Central memory CD8-positive, alpha-beta T cell (primary cell): ENCODE data around the gene CNTNAP2.

Experiments
- ATAC-seq: fragments of 150-1000 bp; cut with Tn5 transposase; replicated peaks from 2 replicates; pipeline ENCODE4 v1.10.0; 2022; ENCODE audit warnings: mild to moderate bottlenecking, moderate FRiP score, moderate number of reproducible peaks; ENCODE audit not compliant: poor library complexity, severe bottlenecking; ENCODE audit errors: extremely low read depth
- DNase-seq, 2 donors: peaks; one replicate each; pipeline ENCODE4 v3.0.0; 2021; ENCODE audit warnings: low spot score in 2 of 2
- H3K27ac Mint-ChIP-seq: one replicate; pipeline ENCODE4 v1.8.0; 2022; ENCODE audit warnings: low read depth, mild to moderate bottlenecking, moderate library complexity, mixed read lengths
- H3K27me3 Mint-ChIP-seq: one replicate; pipeline ENCODE4 v1.8.0; 2022; ENCODE audit warnings: mixed read lengths
- H3K36me3 Mint-ChIP-seq: one replicate; pipeline ENCODE4 v1.8.0; 2022; ENCODE audit warnings: mild to moderate bottlenecking, moderate library complexity, mixed read lengths; ENCODE audit not compliant: insufficient read depth
- H3K4me1 Mint-ChIP-seq: one replicate; pipeline ENCODE4 v1.8.0; 2022; ENCODE audit warnings: mixed read lengths
- H3K4me3 Mint-ChIP-seq: one replicate; pipeline ENCODE4 v1.8.0; 2022; ENCODE audit warnings: mild to moderate bottlenecking, moderate library complexity, mixed read lengths
- H3K9me3 Mint-ChIP-seq: one replicate; pipeline ENCODE4 v1.8.0; 2022; ENCODE audit warnings: mixed read lengths

Gene CNTNAP2

DNA sequence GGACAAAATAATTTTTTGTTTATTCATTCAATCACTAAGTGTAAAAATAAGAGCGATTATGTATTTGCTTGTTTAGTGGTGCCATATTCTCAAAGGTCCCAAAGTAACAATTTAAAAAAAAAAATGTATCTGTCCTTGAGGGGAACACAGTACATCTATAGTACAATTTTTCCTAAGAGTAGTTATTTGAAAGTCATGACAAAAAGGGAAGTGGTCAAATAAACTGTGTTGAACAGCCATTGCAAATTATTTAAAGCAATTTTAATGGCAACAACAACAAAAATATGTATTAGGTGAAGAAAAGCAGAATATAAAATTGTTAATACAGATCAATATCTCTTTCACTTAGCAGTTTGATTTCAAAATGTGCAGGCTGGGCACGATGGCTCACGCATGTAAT lies 943.5 kb downstream of the CNTNAP2 start:
- Mint-ChIP-seq H3K27me3 (no peaks in the 10 kb centered on the region), H3K4me3 (no peak overlapping the region), H3K36me3 (no peaks in the 10 kb centered on the region), H3K9me3 (no peaks in the 10 kb centered on the region), H3K27ac (no peak overlapping the region), H3K4me1 (no peaks in the 10 kb centered on the region)
- DNase-seq = no peak
- ATAC-seq = no peak

DNA sequence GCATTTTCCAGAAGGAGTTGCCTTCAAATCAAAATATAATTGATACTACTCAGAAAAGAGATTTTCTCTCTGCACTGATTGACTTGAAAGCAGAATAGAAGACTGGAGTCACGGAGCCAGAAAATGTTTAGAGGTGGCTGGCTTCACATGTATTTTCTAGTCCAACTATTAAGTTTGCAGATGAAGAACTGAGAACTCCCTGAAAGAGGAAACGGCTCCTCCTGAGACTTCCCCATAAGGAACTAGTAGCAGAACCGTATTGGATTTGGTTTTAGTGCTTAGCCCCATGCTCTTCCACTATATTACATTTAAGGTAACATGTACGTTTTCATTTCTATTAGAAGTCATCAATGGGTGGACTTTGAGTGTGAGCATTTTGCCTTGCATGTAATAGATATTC lies 946.3 kb downstream of the CNTNAP2 start:
- H3K4me1 Mint-ChIP-seq = no peaks in the 10 kb centered on the region
- H3K27me3 Mint-ChIP-seq = no peaks in the 10 kb centered on the region
- H3K9me3 Mint-ChIP-seq = no peaks in the 10 kb centered on the region
- no peak for DNase-seq
- no peak for ATAC-seq
- no peak overlapping the region for H3K27ac Mint-ChIP-seq
- no peaks in the 10 kb centered on the region for H3K36me3 Mint-ChIP-seq
- no peak overlapping the region for H3K4me3 Mint-ChIP-seq

DNA sequence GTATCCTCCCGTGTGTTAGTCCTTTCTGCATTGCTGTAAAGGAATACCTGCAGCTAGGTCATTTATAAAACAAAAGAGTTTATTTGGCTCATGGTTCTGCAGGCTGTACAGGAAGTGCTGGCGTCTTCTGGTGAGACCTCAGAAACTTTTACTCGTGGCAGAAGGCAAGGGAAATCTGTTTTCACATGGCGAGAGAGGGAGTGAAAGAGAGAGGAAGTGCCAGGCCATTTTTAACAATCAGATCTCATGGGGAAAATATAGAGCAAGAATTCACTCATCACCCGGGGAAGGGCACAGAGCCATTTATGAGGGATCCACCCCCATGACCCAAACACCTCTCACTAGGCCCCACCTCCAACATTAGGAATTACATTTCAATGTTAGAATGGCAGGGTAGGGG lies 952.2 kb downstream of the CNTNAP2 start:
- H3K4me1 Mint-ChIP-seq = no peaks in the 10 kb centered on the region
- peaks cover 32% of the 10 kb centered on the region for H3K9me3 Mint-ChIP-seq
- no peak overlapping the region for H3K27ac Mint-ChIP-seq
- H3K27me3 Mint-ChIP-seq = no peaks in the 10 kb centered on the region
- ATAC-seq (no peak), DNase-seq (no peak)
- H3K4me3 Mint-ChIP-seq = no peak overlapping the region
- H3K36me3 Mint-ChIP-seq = no peaks in the 10 kb centered on the region

DNA sequence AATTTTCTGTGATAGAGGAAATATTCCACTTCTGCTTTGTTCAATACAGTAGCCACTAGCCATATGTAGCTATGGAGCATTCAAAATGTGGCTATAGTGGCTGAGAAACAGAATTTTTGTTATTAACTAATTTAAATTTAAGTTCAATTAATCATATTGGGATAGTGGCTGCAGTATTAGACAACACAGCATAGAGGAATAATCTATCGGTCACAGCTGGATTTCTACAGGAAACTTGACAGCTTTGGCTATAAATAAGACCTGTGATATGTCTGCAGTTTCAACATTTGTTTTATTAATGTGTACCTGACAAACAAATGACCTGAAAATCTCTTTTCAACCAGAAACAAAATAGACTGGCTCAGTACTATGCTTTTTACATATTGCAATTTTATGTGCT lies 953.2 kb downstream of the CNTNAP2 start:
- H3K4me3 Mint-ChIP-seq = no peak overlapping the region
- H3K27ac Mint-ChIP-seq = no peak overlapping the region
- H3K36me3 Mint-ChIP-seq = no peaks in the 10 kb centered on the region
- ATAC-seq (no peak), DNase-seq (no peak)
- no peaks in the 10 kb centered on the region for H3K4me1 Mint-ChIP-seq
- peaks cover 32% of the 10 kb centered on the region for H3K9me3 Mint-ChIP-seq
- H3K27me3 Mint-ChIP-seq = no peaks in the 10 kb centered on the region

DNA sequence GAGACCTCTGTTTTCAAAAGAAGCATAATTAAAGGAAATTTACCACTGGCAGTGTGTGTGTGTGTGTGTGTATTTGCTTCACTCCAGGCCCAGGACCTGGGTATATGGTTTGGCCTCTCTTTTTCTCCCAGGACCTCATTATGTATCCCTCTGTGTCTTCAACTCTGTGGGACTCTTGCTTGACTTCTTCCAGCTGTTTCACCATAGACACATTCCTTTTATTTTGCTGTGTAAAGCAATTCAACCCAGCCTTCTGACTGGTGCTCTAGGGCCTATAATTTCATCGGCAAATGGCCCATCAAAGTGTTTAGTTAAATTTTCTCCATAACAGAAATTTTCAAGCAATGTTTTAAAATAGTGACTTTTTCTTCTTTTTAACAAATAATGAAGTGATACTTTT lies 954.3 kb downstream of the CNTNAP2 start:
- no peaks in the 10 kb centered on the region for H3K4me1 Mint-ChIP-seq
- H3K27ac Mint-ChIP-seq = no peak overlapping the region
- no peak overlapping the region for H3K4me3 Mint-ChIP-seq
- no peaks in the 10 kb centered on the region for H3K36me3 Mint-ChIP-seq
- DNase-seq (no peak), ATAC-seq (no peak)
- H3K27me3 Mint-ChIP-seq = no peaks in the 10 kb centered on the region
- H3K9me3 Mint-ChIP-seq = peaks cover 32% of the 10 kb centered on the region

DNA sequence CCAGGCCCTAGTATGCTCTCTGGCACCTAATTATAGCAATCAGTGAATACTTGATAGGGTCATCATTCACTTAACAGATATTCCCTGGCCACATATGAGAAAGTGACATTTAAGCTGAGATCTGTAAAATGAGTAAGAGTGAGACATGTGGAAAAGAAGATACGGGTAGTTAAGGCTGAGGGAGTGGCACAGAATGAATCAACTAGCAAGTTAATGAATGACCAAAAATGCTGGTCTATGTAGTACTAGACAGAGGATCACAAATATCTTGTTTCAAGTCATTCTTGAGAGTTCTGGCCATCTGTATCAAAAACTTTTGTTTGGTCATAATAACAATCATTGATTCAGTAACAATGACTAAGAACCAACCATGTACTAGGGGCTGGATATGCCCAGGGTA lies 954.9 kb downstream of the CNTNAP2 start:
- no peaks in the 10 kb centered on the region for H3K36me3 Mint-ChIP-seq
- peaks cover 32% of the 10 kb centered on the region for H3K9me3 Mint-ChIP-seq
- DNase-seq = no peak
- H3K27me3 Mint-ChIP-seq = no peaks in the 10 kb centered on the region
- H3K4me1 Mint-ChIP-seq = no peaks in the 10 kb centered on the region
- no peak overlapping the region for H3K27ac Mint-ChIP-seq
- ATAC-seq = no peak
- H3K4me3 Mint-ChIP-seq = no peak overlapping the region

DNA sequence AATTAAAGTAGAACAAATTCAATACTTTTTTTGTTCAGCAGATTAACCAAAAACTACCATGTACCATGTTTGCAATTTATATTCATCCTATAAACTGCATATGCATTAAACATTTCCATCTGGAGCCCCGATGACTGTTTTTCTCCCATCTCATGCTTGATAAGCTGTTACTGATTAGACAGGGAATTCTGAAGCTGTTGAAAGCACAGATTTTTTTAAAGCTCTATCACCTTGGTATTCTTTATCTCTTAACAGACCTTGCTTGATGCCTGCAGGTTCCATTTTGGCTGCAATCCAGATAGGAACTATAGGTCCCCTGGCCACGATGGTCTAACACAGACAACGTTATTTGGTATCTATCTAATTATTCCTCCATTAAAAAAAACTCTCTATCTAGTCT lies 961.7 kb downstream of the CNTNAP2 start:
- Mint-ChIP-seq H3K4me1 (no peaks in the 10 kb centered on the region), H3K9me3 (peaks cover 4% of the 10 kb centered on the region), H3K36me3 (no peaks in the 10 kb centered on the region), H3K27me3 (no peaks in the 10 kb centered on the region), H3K27ac (no peak overlapping the region), H3K4me3 (no peak overlapping the region)
- no peak for ATAC-seq
- DNase-seq = no peak

DNA sequence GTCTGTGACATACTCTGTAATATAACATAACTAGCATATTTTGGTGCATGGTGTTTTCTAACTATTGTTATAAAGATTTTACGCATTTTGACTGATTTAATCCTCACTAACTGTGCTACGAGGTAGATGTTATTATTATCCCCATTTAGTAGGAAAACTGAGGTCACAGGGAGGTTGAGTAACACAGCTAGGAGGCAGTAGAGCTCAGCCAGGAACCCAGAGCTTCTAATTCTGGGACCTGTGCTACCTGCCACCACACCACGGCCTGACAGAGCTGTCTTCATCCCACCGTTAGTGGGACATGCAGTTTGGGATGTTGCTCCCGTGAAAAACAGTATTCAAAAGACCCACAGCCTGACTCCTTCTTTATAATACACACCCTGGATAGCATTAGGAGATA lies 962.5 kb downstream of the CNTNAP2 start:
- DNase-seq (no peak), ATAC-seq (no peak)
- no peaks in the 10 kb centered on the region for H3K9me3 Mint-ChIP-seq
- no peak overlapping the region for H3K4me3 Mint-ChIP-seq
- H3K27me3 Mint-ChIP-seq = no peaks in the 10 kb centered on the region
- no peaks in the 10 kb centered on the region for H3K36me3 Mint-ChIP-seq
- H3K4me1 Mint-ChIP-seq = no peaks in the 10 kb centered on the region
- H3K27ac Mint-ChIP-seq = no peak overlapping the region

DNA sequence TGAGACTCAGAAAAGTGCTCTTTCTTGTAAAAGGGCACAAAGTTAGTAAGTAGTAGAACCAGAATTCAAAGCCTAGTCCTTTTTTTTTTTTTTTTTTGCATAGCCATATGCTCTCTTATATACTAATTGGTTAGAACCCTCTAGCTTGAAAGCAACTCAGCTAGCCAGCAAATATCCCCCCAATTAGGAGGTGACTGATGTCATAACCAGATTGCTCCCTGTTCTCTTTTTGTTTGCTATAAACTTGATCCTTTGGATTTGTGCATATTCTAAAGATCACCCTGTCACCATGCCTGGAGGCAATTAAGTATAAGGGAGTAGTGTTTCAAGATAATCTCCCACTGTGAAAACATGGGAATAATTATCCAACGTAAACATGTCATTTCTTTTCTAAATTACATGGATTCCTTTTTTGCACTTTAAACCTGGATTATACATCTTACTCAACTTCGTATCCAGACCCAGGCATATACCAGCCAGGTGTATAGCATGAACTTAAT lies 963.4 kb downstream of the CNTNAP2 start:
- H3K9me3 Mint-ChIP-seq = peaks cover under 1% of the 10 kb centered on the region
- H3K4me3 Mint-ChIP-seq = no peak overlapping the region
- ATAC-seq = no peak
- no peaks in the 10 kb centered on the region for H3K36me3 Mint-ChIP-seq
- no peak overlapping the region for H3K27ac Mint-ChIP-seq
- DNase-seq = no peak
- no peaks in the 10 kb centered on the region for H3K4me1 Mint-ChIP-seq
- H3K27me3 Mint-ChIP-seq = no peaks in the 10 kb centered on the region

DNA sequence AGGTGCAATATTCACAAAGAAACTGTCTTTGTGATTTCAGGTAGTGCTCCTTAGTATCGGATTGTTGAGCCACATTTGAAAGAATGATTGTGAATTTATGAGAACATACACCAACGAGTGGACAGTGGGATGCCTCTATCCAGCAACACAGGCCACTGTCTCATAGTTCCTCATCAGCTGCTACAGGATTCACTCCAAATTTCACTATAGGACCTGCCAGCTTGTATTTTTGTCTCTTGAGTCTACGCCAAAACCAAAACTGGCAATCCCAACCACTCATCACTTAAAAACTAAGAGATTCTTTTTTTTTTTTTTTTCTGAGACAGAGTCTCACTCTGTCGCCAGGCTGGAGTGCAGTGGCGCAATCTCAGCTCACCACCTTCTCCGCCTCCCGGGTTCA lies 964.5 kb downstream of the CNTNAP2 start:
- no peak overlapping the region for H3K27ac Mint-ChIP-seq
- no peaks in the 10 kb centered on the region for H3K36me3 Mint-ChIP-seq
- ATAC-seq = no peak
- H3K4me1 Mint-ChIP-seq = no peaks in the 10 kb centered on the region
- DNase-seq = no peak
- peaks cover 10% of the 10 kb centered on the region for H3K9me3 Mint-ChIP-seq
- no peak overlapping the region for H3K4me3 Mint-ChIP-seq
- H3K27me3 Mint-ChIP-seq = no peaks in the 10 kb centered on the region

DNA sequence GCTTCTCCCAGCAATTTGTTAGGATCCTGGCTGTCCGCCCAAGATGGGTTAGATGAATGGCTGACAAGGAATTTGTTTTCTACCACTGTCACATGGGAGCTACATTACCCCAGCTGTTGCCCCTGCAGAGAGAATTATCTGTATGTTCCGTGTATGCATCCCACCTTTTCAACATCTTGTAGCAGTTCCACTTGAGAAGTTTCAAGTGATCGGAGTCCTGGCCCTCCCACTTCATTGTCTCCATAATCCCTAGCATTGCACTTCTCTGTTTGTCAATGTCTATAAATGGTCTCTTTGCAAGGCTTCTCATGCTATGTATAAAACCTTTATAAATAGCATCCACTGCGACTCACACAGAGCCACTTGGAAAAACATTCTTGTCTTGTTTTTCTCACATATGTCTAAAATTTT lies 972.5 kb downstream of the CNTNAP2 start:
- no peak for DNase-seq
- Mint-ChIP-seq H3K27me3 (no peaks in the 10 kb centered on the region), H3K27ac (no peak overlapping the region), H3K4me3 (no peak overlapping the region), H3K9me3 (peaks cover 19% of the 10 kb centered on the region), H3K36me3 (no peaks in the 10 kb centered on the region), H3K4me1 (no peaks in the 10 kb centered on the region)
- no peak for ATAC-seq

DNA sequence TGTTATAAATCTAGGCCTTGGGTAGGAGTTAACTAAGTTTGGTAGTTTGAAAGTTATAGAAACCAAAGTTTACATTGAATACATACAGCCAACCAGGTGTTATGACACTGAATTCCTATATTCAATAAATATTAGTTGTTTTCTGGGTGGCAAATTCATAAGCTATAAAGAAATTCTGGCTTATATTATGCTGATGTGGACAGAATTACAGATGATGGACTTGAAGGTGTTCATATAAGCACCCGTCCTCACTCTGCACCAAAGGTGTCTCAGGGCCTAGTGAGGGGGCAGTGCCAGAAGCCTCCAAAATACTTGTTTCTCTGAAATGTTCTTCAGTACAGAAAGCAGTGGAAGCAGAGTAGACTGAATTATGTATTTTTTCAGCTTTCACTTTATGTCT lies 973.0 kb downstream of the CNTNAP2 start:
- Mint-ChIP-seq H3K9me3 (peaks cover 19% of the 10 kb centered on the region), H3K27ac (no peak overlapping the region), H3K36me3 (no peaks in the 10 kb centered on the region), H3K4me3 (no peak overlapping the region), H3K27me3 (no peaks in the 10 kb centered on the region), H3K4me1 (no peaks in the 10 kb centered on the region)
- ATAC-seq (no peak), DNase-seq (no peak)

DNA sequence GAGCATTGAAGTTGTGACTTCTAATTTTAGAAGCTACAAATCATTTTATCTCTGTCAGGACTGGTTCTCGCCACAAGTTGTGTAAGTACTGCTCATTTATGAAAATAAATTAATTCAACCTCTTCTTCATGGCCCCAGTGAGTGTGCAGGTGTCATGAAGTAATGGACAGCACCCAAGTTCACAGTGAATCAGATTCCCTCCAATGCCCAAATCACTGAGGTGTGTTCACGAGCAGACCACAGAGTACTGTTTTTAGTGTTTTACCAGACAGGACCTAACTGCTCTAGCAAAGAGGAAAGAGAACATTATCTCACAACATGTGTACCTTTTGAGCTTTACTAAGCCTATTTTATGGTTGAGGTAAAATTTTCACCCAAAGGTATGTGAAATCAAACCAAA lies 980.0 kb downstream of the CNTNAP2 start:
- Mint-ChIP-seq H3K4me1 (no peaks in the 10 kb centered on the region), H3K36me3 (no peaks in the 10 kb centered on the region), H3K27me3 (no peaks in the 10 kb centered on the region), H3K4me3 (no peak overlapping the region), H3K9me3 (peaks cover 27% of the 10 kb centered on the region), H3K27ac (no peak overlapping the region)
- no peak for DNase-seq
- ATAC-seq = no peak

DNA sequence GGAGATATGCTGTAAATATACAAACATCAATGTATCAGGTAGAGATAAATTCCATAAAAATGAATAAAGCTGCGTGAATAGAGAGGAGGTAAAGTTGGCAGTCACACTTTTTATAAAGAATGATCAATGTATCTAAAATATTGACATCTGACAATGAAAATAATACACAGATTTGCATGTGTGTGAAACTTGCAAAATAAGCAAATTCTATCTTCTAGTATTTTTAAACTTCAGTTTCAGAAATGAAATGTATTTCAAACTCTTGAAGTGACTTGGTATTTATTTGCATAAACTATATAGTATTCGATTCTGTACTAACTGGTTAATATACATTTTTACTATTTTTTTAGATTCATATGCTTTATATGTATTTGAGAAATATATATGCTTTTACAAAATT lies 986.6 kb downstream of the CNTNAP2 start:
- no peaks in the 10 kb centered on the region for H3K4me1 Mint-ChIP-seq
- peaks cover 26% of the 10 kb centered on the region for H3K9me3 Mint-ChIP-seq
- no peaks in the 10 kb centered on the region for H3K36me3 Mint-ChIP-seq
- no peak overlapping the region for H3K27ac Mint-ChIP-seq
- H3K4me3 Mint-ChIP-seq = no peak overlapping the region
- H3K27me3 Mint-ChIP-seq = no peaks in the 10 kb centered on the region
- DNase-seq (no peak), ATAC-seq (no peak)
